Endothelial cell of umbilical vein (primary cell): ENCODE data around the gene ALPK1. TPM values are rescaled to one million over a fixed set of nuclear protein-coding genes. Genes with fewer than 3 reads are reported as not detected.

Experiments used
- BruUV-seq: library from RNA; stranded (reverse); fragments of 400-500 nt; replicated peaks from 2 replicates; lab custom pipeline; 2021; lab: Mats Ljungman, UMichigan
- CTCF ChIA-PET: fragments of 300-600, 350-600 bp; sonication (Branson Sonifier 250); formaldehyde crosslinking; loops from one replicate; lab custom pipeline; 2021; ENCODE audit warnings: antibody characterized with exemption, inconsistent platforms; lab: Charles Lee
- POLR2A ChIA-PET: fragments of 300-600, 350-600 bp; sonication (Branson Sonifier 250); formaldehyde crosslinking; loops from one replicate; lab custom pipeline; 2021; ENCODE audit warnings: antibody characterized with exemption, inconsistent platforms; lab: Charles Lee
- DNase-seq: peaks from one replicate; pipeline ENCODE4 v3.0.0-alpha.2; 2011; ENCODE audit warnings: low read depth, low spot score
- FAIRE-seq: peaks from 2 replicates; lab custom pipeline; 2011; peaks lifted over from hg19 to GRCh38; lab: Jason Lieb, UNC
- H2AFZ ChIP-seq: 2 replicates; pipeline ENCODE4 v1.6.0; 2012; ENCODE audit warnings: low read depth, low read length, control low read depth, inconsistent platforms
- H3K27ac ChIP-seq: 2 replicates; pipeline ENCODE4 v1.5.1; 2011; ENCODE audit warnings: low read depth, mild to moderate bottlenecking, control low read depth, low read length, moderate library complexity; ENCODE audit not compliant: insufficient read depth
- H3K27me3 ChIP-seq, 2 experiments: 2 replicates each; pipeline versions ENCODE4 v1.6.0 to v1.6.1; 2011; ENCODE audit warnings: low read length in 2 of 2, mixed read lengths in 1 of 2; ENCODE audit not compliant: control insufficient read depth in 2 of 2, insufficient read depth in 2 of 2
- H3K36me3 ChIP-seq, 2 experiments: 2 replicates in 1 of 2; 3 replicates in 1 of 2; pipeline ENCODE4 v1.5.1; 2011; ENCODE audit warnings: low read length in 2 of 2, mild to moderate bottlenecking in 1 of 2, moderate library complexity in 1 of 2; ENCODE audit not compliant: control insufficient read depth in 2 of 2, insufficient read depth in 2 of 2; ENCODE audit errors: extremely low read depth in 1 of 2
- H3K4me1 ChIP-seq: 3 replicates; pipeline ENCODE4 v1.5.1; 2011; ENCODE audit warnings: mild to moderate bottlenecking, low read length; ENCODE audit not compliant: control insufficient read depth, insufficient read depth; ENCODE audit errors: extremely low read depth
- H3K4me2 ChIP-seq: 2 replicates; pipeline ENCODE4 v1.6.1; 2011; ENCODE audit warnings: low read length, control low read depth, mixed read lengths; ENCODE audit not compliant: insufficient read depth
- H3K4me3 ChIP-seq, 3 experiments: fragments of 200-600 bp in 1 of 3; sonication (generic), shearing (Covaris generic) in 1 of 3; replicated peaks in 1 of 3; 2 replicates each; pipeline ENCODE4 v1.5.1; 2011 to 2016; ENCODE audit warnings: control low read depth in 3 of 3, low read length in 3 of 3, mild to moderate bottlenecking in 2 of 3, inconsistent platforms in 1 of 3, low read depth in 1 of 3, moderate library complexity in 1 of 3; ENCODE audit not compliant: insufficient read depth in 1 of 3
- H3K79me2 ChIP-seq: 2 replicates; pipeline ENCODE4 v1.6.0; 2012; ENCODE audit warnings: low read length, inconsistent platforms; ENCODE audit not compliant: control insufficient read depth, insufficient read depth
- H3K9ac ChIP-seq: replicated peaks from 2 replicates; pipeline ENCODE3; 2011; ENCODE audit warnings: low read length, control low read depth; ENCODE audit not compliant: insufficient read depth; ENCODE audit errors: extremely low read depth
- H3K9me1 ChIP-seq: replicated peaks from 3 replicates; pipeline ENCODE4 v1.6.0; 2011; ENCODE audit warnings: mild to moderate bottlenecking, low read length; ENCODE audit not compliant: control insufficient read depth, insufficient read depth; ENCODE audit errors: extremely low read depth
- H3K9me3 ChIP-seq: replicated peaks from 2 replicates; pipeline ENCODE4 v1.5.1; 2012; ENCODE audit warnings: low read length, inconsistent platforms; ENCODE audit not compliant: control insufficient read depth, insufficient read depth
- H4K20me1 ChIP-seq: replicated peaks from 2 replicates; pipeline ENCODE3; 2011; ENCODE audit warnings: mild to moderate bottlenecking, low read length; ENCODE audit not compliant: control insufficient read depth, insufficient read depth; ENCODE audit errors: extremely low read depth
- EZH2 ChIP-seq: IDR thresholded peaks from 2 replicates; pipeline ENCODE4 v1.6.1; 2012; ENCODE audit warnings: borderline replicate concordance, low read depth, mild to moderate bottlenecking, moderate library complexity, low read length, inconsistent platforms; ENCODE audit not compliant: severe bottlenecking
- FOS ChIP-seq: IDR thresholded peaks from 2 replicates; pipeline ENCODE4 v1.6.1; 2011; ENCODE audit warnings: mild to moderate bottlenecking, low read length, moderate library complexity, borderline replicate concordance; ENCODE audit not compliant: insufficient read depth
- GATA2 ChIP-seq: IDR thresholded peaks from 2 replicates; pipeline ENCODE4 v1.7.0; 2011; ENCODE audit warnings: low read depth, mild to moderate bottlenecking, moderate library complexity, mixed read lengths, low read length; ENCODE audit not compliant: insufficient read length, insufficient read depth
- JUN ChIP-seq: IDR thresholded peaks from 2 replicates; pipeline ENCODE4 v1.6.1; 2011; ENCODE audit warnings: borderline replicate concordance, low read depth; ENCODE audit not compliant: insufficient read length, insufficient read depth
- MYC ChIP-seq: IDR thresholded peaks from one replicate; pipeline ENCODE4 v1.6.1; 2011; ENCODE audit warnings: mild to moderate bottlenecking, low read depth, low read length
- POLR2AphosphoS5 ChIP-seq: IDR thresholded peaks from 2 replicates; pipeline ENCODE4 v1.6.1; 2012; ENCODE audit warnings: low read depth, mild to moderate bottlenecking, control low read depth, low read length, moderate library complexity; ENCODE audit not compliant: insufficient read depth
- dilution Hi-C: fragments of 300-500 bp; cut with MboI; formaldehyde crosslinking; loops from one replicate; pipeline ENCODE4 v1.15.0; 2019; ENCODE audit warnings: low sequenced_read_pairs; ENCODE audit not compliant: extremely low pct_ligation_motif_present
- intact Hi-C: fragments of 100-400 bp; cut with micrococcal nuclease; formaldehyde crosslinking; loops from one replicate; pipeline ENCODE4 v1.10.0; 2022
- polyA plus RNA-seq, 4 experiments: library from polyadenylated mRNA; depleted of rRNA in 3 of 4; stranded (reverse) in 3 of 4; unstranded in 1 of 4; fragments of >200 nt; gene quantifications; 2 replicates each; pipeline versions ENCODE4 v1.2.1 to v1.2.3, GENCODE V29; 2011 to 2012; ENCODE audit warnings: missing spikeins in 1 of 4
- total RNA-seq: library from RNA; stranded (reverse); gene quantifications from 2 replicates; pipeline ENCODE4 v1.2.3, GENCODE V29; 2021
- TF ChIP-seq, protein P1 (sequence below): IDR thresholded peaks from 2 replicates; pipeline ENCODE4 v1.6.1; 2011; ENCODE audit not compliant: insufficient read depth, insufficient read length

Gene ALPK1
- total and polyA plus RNA-seq, 2 donors (not counting 3 experiments of a cell fraction or from before 2014, with no cell fraction given) = 1.4 to 5.5 TPM

DNA sequence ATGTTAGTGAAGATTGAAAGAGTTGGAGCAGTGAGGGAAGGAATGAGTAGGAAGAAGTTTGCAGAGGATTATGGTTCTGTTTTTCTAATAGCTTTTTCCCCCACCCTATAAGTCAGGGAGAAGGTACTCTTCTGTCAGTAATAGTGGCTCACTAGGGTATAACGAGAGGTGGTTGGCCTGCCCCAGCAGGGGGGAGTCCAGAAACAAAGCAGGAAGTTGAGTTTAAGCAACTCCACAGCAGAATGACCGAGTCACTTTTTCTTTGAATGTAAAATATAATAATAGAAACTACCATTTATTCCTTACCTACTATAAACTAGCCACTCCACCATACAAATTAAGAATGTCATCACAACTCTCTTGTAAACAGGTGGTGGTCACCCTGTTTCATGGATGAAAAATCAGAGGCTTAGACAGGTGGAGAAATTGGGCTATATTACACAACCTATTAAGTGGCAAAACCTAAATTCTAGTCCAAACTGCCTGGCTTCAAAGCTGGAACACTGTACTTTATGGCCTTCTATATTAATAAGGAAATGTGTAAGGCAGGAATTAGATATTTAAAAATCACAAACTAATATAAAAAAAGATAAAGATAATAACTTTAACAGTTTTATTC, 43.7 kb upstream of the ALPK1 start:
- DNase-seq = no peak
- ChIA-PET CTCF (interaction anchor here (0.9 kb wide), 1 partner anchor 155 kb away, joined by 3 read pairs; no protein-coding TSS in a partner anchor), POLR2A (no interaction called here)
- H3K27ac ChIP-seq = no peak overlapping the region
- peaks cover 8% of the 10 kb centered on the region for H3K79me2 ChIP-seq
- BruUV-seq = no TSS peak
- H3K9me3 ChIP-seq = no peaks in the 10 kb centered on the region
- no peaks in the 10 kb centered on the region for H4K20me1 ChIP-seq
- H3K4me3 ChIP-seq = no peak overlapping the region
- TF ChIP-seq FOS (no peak), EZH2 (no peak), MYC (no peak), GATA2 (no peak), POLR2AphosphoS5 (no peak)
- no peak for FAIRE-seq
- dilution Hi-C loops (no loop called here), intact Hi-C loops (no loop called here)
- H3K4me2 ChIP-seq = no peak overlapping the region
- H3K4me1 ChIP-seq = no peaks in the 10 kb centered on the region
- no peak overlapping the region for H2AFZ ChIP-seq
- H3K36me3 ChIP-seq = no peaks in the 10 kb centered on the region
- no peaks in the 10 kb centered on the region for H3K9me1 ChIP-seq
- no peaks in the 10 kb centered on the region for H3K27me3 ChIP-seq
- H3K9ac ChIP-seq = no peak overlapping the region

DNA sequence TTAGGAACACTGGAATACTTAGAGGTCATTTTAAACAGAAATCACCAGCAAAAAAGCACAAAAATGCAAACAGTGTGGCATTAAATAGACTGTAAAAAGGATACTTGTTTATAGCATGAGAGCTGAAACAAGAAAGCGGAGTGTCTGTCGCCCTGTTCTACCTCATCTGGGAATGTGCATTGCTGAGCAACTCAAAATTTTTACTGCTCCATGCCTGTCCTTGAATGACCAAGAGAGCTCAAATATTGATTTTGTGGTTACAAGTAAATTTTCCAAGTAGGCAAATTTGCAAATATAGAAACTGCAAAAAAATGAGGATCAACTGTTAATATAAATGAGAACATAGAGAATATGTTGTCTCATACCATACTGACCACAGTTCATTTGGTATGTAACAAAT, 40.1 kb upstream of the ALPK1 start:
- H3K4me2 ChIP-seq = no peak overlapping the region
- no peaks in the 10 kb centered on the region for H3K9me3 ChIP-seq
- dilution Hi-C loops (no loop called here), intact Hi-C loops (no loop called here)
- H3K9me1 ChIP-seq = no peaks in the 10 kb centered on the region
- no TSS peak for BruUV-seq
- H3K27me3 ChIP-seq = no peaks in the 10 kb centered on the region
- no peaks in the 10 kb centered on the region for H3K4me1 ChIP-seq
- ChIA-PET POLR2A (no interaction called here), CTCF (interaction anchor here (1.0 to 1.6 kb wide), 4 partner anchors 10 to 158 kb away, joined by 3 to 9 read pairs (median 7); no protein-coding TSS in a partner anchor)
- TF ChIP-seq, protein P1, sequence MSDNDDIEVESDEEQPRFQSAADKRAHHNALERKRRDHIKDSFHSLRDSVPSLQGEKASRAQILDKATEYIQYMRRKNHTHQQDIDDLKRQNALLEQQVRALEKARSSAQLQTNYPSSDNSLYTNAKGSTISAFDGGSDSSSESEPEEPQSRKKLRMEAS = no peak
- TF ChIP-seq JUN (no peak), EZH2 (no peak), FOS (no peak)
- DNase-seq (no peak), FAIRE-seq (no peak)
- H3K36me3 ChIP-seq = peaks cover 0 to 4% of the 10 kb centered on the region in 2 experiments
- H3K4me3 ChIP-seq = no peak overlapping the region
- no peak overlapping the region for H2AFZ ChIP-seq
- no peaks in the 10 kb centered on the region for H4K20me1 ChIP-seq
- no peak overlapping the region for H3K27ac ChIP-seq
- H3K79me2 ChIP-seq = peaks cover 2% of the 10 kb centered on the region
- H3K9ac ChIP-seq = no peak overlapping the region
